BLaER1 treated with 17β-estradiol and CSF1 and Interleukin-3, amounts not matched to agents 10 nM and 100 nM (cell line): ENCODE data around the gene OR6J1.
"Not testable (repeated sequence)": the region's sequence is repeated elsewhere in the genome, so short reads cannot be mapped to it uniquely, and the experiment has no call there.

Experiments
- H3K27ac ChIP-seq, 11 experiments: shearing (Covaris generic); formaldehyde crosslinking; 2 replicates each; pipeline ENCODE4 v1.8.1; 2022
- H3K27me3 ChIP-seq, 11 experiments: shearing (Covaris generic); formaldehyde crosslinking; 2 replicates each; pipeline ENCODE4 v1.8.1; 2022
- H3K36me3 ChIP-seq, 11 experiments: shearing (Covaris generic); formaldehyde crosslinking; 2 replicates each; pipeline ENCODE4 v1.8.1; 2022
- H3K4me1 ChIP-seq, 10 experiments: shearing (Covaris generic); formaldehyde crosslinking; 2 replicates each; pipeline ENCODE4 v1.8.1; 2022
- H3K4me2 ChIP-seq, 11 experiments: shearing (Covaris generic); formaldehyde crosslinking; 2 replicates each; pipeline ENCODE4 v1.8.1; 2022
- H3K4me3 ChIP-seq, 10 experiments: shearing (Covaris generic); formaldehyde crosslinking; 2 replicates each; pipeline ENCODE4 v1.8.1; 2022
- H3K9ac ChIP-seq, 11 experiments: shearing (Covaris generic); formaldehyde crosslinking; 2 replicates each; pipeline ENCODE4 v1.8.1; 2022
- H3K9me3 ChIP-seq, 11 experiments: shearing (Covaris generic); formaldehyde crosslinking; replicated peaks in 1 of 11; 2 replicates each; pipeline ENCODE4 v1.8.1; 2022
- H4K20me1 ChIP-seq, 11 experiments: shearing (Covaris generic); formaldehyde crosslinking; 2 replicates each; pipeline ENCODE4 v1.8.1; 2022
- Cebpa-rat ChIP-seq, 11 experiments: shearing (Covaris generic); IDR thresholded peaks; 2 replicates each; pipeline ENCODE4 v1.8.1; 2022

The OR6J1 gene

DNA sequence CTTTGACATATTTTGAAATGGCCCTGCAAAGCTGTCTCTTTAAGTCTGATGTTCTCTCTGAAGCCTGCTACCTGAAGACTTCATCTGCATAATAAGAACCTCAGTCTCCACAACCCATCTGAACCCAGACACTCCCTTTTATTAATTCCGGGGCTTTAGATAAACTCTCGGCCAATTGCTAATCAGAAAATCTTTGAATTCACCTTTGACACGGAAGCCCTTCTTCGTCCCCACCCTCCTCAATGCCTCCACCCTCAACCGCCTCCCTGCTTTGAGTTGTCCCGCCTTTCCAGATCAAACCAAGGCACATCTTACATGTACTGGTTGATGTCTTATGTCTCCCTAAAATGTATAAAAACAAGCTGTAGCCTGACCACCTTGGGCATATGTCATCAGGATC, 17.6 kb downstream of the OR6J1 start:
- H3K4me2 ChIP-seq: no peak overlapping the region

DNA sequence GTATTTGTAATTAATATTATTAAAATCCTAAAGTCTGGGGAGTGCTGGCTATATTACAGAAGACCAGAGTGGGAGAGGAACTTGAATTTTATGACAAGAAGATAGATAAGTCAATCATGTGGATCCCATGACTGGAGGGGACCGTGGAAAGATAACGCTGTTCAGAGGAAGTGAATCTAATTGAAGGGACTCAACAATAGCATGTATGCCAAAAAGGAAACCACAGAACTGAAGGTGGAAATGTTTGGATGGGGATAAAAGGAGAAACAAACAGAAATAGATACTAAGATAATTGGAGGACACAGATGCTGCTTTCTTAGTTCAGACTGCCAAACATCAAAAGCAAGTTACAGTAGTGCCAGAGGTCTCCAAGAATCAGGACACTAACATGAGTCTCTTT, 21.1 kb downstream of the OR6J1 start:
- Histone ChIP-seq H3K4me3 (no peak overlapping the region), H4K20me1 (no peaks in the 10 kb centered on the region), H3K4me1 (peaks cover 13 to 52% (median 28%) of the 10 kb centered on the region in 10 experiments), H3K4me2 (peak overlapping the region; percentile 64 to 80 (median 72); a peak in 21 of 22 replicates), H3K27me3 (no peaks in the 10 kb centered on the region), H3K9me3 (peaks cover 0 to 11% (median 7%) of the 10 kb centered on the region in 11 experiments; a peak in 10 of 22 replicates), H3K9ac (peak overlapping the region in 2 of 11 experiments; percentile 33 to 48; a peak in 2 of 22 replicates), H3K36me3 (no peaks in the 10 kb centered on the region), H3K27ac (no peak overlapping the region)
- TF ChIP-seq Cebpa-rat (IDR thresholded peaks at IDR 0.05): no peak

More for the DNA sequence above, 17.6 kb downstream of the OR6J1 start:
- no peak overlapping the region for H3K9ac ChIP-seq
- H4K20me1 ChIP-seq: no peaks in the 10 kb centered on the region
- peaks cover 13 to 81% (median 37%) of the 10 kb centered on the region in 10 experiments for H3K4me1 ChIP-seq
- no peak for TF ChIP-seq Cebpa-rat (IDR thresholded peaks at IDR 0.05)
- peaks cover 26 to 35% (median 32%) of the 10 kb centered on the region in 11 experiments for H3K9me3 ChIP-seq
- no peaks in the 10 kb centered on the region for H3K27me3 ChIP-seq
- H3K36me3 ChIP-seq: peaks cover 0 to 6% (median 0%) of the 10 kb centered on the region in 11 experiments; a peak in 3 of 22 replicates
- H3K27ac ChIP-seq: no peak overlapping the region
- no peak overlapping the region for H3K4me3 ChIP-seq

DNA sequence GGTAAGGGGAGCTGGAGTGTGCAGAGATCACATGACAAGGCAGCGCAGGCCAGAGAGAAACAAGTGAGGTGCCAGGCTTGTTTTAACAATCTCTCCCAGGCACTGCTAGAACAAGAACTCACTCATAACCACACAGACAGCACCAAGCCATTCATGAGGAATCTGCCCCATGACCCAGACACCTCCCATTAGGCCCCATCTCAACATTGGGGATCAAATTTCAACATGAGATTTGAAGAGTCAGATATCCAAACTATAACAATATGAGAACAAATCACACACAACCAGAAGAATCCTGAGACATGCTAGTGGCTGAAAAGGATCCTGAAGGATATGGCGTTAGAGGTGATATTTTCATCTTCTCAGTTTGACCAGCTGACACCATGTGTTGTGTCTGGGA, 21.9 kb downstream of the OR6J1 start:
- H3K4me1 ChIP-seq: peaks cover 13 to 44% (median 28%) of the 10 kb centered on the region in 10 experiments
- no peaks in the 10 kb centered on the region for H3K36me3 ChIP-seq
- no peaks in the 10 kb centered on the region for H4K20me1 ChIP-seq
- H3K9ac ChIP-seq: no peak overlapping the region
- peak overlapping the region in 7 of 11 experiments; percentile 8 to 79 (median 24); a peak in 8 of 22 replicates for H3K4me2 ChIP-seq
- H3K27ac ChIP-seq: no peak overlapping the region
- TF ChIP-seq Cebpa-rat (IDR thresholded peaks at IDR 0.05): no peak
- no peaks in the 10 kb centered on the region for H3K27me3 ChIP-seq
- peaks cover 0 to 11% (median 7%) of the 10 kb centered on the region in 11 experiments; a peak in 10 of 22 replicates for H3K9me3 ChIP-seq
- no peak overlapping the region for H3K4me3 ChIP-seq

DNA sequence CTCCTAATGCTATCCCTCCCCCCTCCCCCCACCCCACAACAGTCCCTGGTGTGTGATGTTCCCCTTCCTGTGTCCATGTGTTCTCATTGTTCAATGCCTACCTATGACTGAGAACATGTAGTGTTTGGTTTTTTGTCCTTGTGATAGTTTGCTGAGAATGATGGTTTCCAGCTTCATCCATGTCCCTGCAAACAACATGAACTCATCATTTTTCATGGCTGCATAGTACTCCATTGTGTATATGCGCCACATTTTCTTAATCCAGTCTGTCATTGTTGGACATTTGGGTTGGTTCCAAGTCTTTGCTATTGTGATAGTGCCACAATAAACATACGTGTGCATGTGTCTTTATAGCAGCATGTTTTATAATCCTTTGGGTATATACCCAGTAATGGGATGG, 28.4 kb downstream of the OR6J1 start:
- not testable (repeated sequence) for H3K4me2 ChIP-seq, H3K27me3 ChIP-seq, H3K4me3 ChIP-seq, H3K9me3 ChIP-seq, H3K27ac ChIP-seq, H4K20me1 ChIP-seq, H3K9ac ChIP-seq
- Histone ChIP-seq H3K36me3 (peaks cover 8 to 16% (median 12%) of the 10 kb centered on the region in 11 experiments; a peak in 19 of 22 replicates), H3K4me1 (peaks cover 0 to 19% (median 15%) of the 10 kb centered on the region in 10 experiments; a peak in 12 of 20 replicates)

DNA sequence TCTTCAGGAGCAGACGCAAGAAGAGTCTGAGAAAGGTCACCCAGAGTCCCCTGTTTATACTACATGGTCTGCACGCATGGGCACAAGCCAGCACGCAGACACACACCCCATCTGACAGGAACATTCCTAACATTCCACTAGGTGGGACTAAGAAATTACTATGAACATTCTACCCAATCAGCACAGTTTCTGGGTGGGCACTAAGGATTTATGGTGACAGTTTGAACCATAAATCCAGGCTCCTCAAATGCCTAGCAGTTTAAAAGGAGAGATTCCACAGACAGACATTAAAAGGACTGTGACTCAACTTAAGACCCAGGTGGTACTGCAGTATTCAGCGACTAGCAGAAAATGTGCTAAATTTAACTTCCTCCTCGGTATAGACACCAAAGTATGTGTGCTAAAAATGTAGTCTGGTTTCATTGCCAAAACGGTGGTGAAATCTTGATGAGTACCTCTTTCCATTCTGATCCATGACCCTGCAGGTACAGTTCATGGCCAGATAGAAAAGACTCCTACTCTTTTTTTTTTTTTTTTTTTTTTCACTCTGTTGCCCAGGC, 29.8 kb downstream of the OR6J1 start:
- Histone ChIP-seq H3K9ac (no peak overlapping the region), H3K27me3 (no peaks in the 10 kb centered on the region), H3K36me3 (peaks cover 21 to 30% (median 26%) of the 10 kb centered on the region in 11 experiments; a peak in 20 of 22 replicates), H3K9me3 (peaks cover 0 to 8% (median 0%) of the 10 kb centered on the region in 11 experiments; a peak in 5 of 22 replicates), H4K20me1 (no peaks in the 10 kb centered on the region), H3K4me1 (peaks cover 0 to 19% (median 15%) of the 10 kb centered on the region in 10 experiments; a peak in 12 of 20 replicates), H3K27ac (no peak overlapping the region), H3K4me3 (no peak overlapping the region), H3K4me2 (peak overlapping the region in 8 of 11 experiments; percentile 12 to 59 (median 35); a peak in 13 of 22 replicates)
- TF ChIP-seq Cebpa-rat (IDR thresholded peaks at IDR 0.05): no peak

DNA sequence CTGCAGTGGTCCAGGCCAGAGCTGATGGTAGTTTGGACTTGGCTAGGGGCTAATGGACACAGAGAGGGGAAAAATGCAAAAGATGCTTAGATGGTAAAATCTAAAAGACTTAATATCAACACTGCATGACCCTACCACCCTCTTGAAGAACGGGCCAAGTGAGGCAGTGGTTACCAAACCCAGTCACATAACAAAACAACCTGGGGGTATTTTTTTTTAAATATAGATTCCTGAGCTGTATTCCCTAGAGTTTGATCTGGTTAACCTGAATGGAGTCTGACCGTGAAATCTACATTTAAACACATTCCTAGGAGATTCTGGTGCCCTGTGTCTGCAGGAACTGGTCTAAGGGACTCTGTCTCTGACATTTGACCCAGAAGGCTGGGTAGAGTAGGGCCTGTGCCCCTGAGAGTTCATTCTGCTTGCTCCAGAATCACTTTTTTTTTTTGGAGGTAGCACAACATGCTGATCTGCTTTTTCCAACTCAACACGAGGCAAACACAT, 30.4 kb downstream of the OR6J1 start:
- Histone ChIP-seq H3K9ac (no peak overlapping the region), H3K27me3 (no peaks in the 10 kb centered on the region), H3K4me2 (peak overlapping the region in 8 of 11 experiments; percentile 12 to 59 (median 35); a peak in 14 of 22 replicates), H3K4me3 (no peak overlapping the region), H4K20me1 (no peaks in the 10 kb centered on the region), H3K27ac (no peak overlapping the region), H3K4me1 (peaks cover 0 to 19% (median 15%) of the 10 kb centered on the region in 10 experiments; a peak in 12 of 20 replicates), H3K36me3 (peaks cover 21 to 35% (median 30%) of the 10 kb centered on the region in 11 experiments; a peak in 20 of 22 replicates), H3K9me3 (peaks cover 0 to 8% (median 0%) of the 10 kb centered on the region in 11 experiments; a peak in 5 of 22 replicates)
- TF ChIP-seq Cebpa-rat (IDR thresholded peaks at IDR 0.05): no peak

DNA sequence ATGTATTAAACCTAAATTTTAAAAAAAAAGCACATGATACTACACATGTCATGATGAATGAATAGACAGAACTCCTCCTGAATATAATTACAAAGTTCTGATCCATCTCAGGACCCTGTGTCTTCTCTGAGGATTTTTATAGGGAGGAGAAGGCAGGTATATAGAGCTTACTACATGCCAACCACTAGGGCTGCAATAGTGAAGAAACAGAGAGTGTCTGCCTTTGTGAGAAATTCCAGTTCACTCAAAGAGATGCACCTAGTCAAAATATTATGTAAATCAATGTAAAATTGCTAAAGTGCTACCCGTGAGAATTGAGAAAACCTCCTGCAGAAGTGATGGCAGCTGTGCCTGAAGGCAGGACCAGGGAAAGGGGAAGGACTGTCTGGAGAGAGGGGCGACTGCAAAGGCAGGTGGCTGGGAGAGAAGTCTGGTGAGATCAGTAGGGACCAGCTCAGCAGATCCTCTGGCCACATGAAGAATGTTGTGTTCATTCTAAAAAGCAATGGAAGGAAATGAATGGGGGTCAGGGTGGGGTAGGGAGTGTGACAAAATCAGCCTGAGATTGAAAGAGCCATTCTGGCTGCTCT, 31.0 kb downstream of the OR6J1 start:
- Histone ChIP-seq H3K27ac (no peak overlapping the region), H4K20me1 (no peaks in the 10 kb centered on the region), H3K36me3 (peaks cover 23 to 40% (median 34%) of the 10 kb centered on the region in 11 experiments; a peak in 20 of 22 replicates), H3K4me3 (no peak overlapping the region), H3K4me2 (peak overlapping the region in 8 of 11 experiments; percentile 12 to 59 (median 35); a peak in 11 of 22 replicates), H3K9ac (no peak overlapping the region), H3K9me3 (peaks cover 0 to 8% (median 0%) of the 10 kb centered on the region in 11 experiments; a peak in 5 of 22 replicates), H3K4me1 (peaks cover 0 to 19% (median 15%) of the 10 kb centered on the region in 10 experiments; a peak in 12 of 20 replicates), H3K27me3 (no peaks in the 10 kb centered on the region)
- TF ChIP-seq Cebpa-rat (IDR thresholded peaks at IDR 0.05): no peak

DNA sequence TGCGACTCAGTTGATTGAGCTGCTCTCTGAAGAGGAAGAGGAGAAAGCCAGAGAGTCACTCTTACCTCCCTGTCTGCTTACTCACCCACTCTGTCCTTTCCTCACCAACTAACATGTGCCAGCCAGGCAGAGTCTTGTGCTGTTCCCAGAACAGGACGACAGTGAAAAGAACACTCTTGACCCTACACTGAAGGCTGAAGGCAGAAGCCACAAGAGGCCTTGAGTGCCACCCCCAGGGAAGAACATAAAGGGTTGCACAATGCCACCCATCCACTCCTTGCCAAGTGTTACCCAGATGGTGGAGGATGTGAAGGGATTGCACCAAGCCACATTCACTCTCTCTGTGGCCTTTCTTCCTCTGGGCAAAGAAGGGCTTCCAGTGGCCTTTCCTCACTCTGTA, 33.2 kb downstream of the OR6J1 start:
- peaks cover 0 to 4% (median 0%) of the 10 kb centered on the region in 11 experiments; a peak in 3 of 22 replicates for H3K9me3 ChIP-seq
- 0 out of 22 replicates have a peak, but pooled peaks of 1 of the 11 experiments have one; percentile 7 for TF ChIP-seq Cebpa-rat (IDR thresholded peaks at IDR 0.05)
- H3K9ac ChIP-seq: no peak overlapping the region
- no peaks in the 10 kb centered on the region for H4K20me1 ChIP-seq
- no peak overlapping the region for H3K27ac ChIP-seq
- H3K27me3 ChIP-seq: no peaks in the 10 kb centered on the region
- peaks cover 37 to 63% (median 56%) of the 10 kb centered on the region in 11 experiments; a peak in 21 of 22 replicates for H3K36me3 ChIP-seq
- H3K4me1 ChIP-seq: peaks cover 0 to 19% (median 15%) of the 10 kb centered on the region in 10 experiments; a peak in 12 of 20 replicates
- no peak overlapping the region for H3K4me3 ChIP-seq
- H3K4me2 ChIP-seq: no peak overlapping the region

DNA sequence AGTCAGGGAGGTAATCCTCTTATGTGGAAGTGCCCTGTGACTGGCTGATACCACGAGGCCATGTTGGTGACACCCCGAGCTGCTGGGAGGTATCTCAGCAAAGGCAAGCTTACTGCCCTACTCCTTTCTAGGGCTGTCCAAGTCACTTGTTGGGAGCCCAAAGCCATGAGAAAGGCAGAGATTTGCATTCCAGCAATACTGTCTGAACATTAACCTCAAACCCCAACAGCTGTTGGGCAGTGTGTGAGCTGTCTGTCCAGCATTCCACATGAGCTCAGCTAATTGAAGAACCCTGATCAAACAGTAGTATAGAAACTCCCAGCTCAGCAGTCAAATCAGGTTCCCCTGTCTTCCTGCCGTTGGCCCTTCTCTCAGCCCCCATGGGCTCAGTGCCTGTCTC, 36.9 kb downstream of the OR6J1 start:
- no peaks in the 10 kb centered on the region for H4K20me1 ChIP-seq
- H3K27me3 ChIP-seq: no peaks in the 10 kb centered on the region
- no peak overlapping the region for H3K27ac ChIP-seq
- no peak overlapping the region for H3K4me2 ChIP-seq
- H3K9ac ChIP-seq: no peak overlapping the region
- no peak for TF ChIP-seq Cebpa-rat (IDR thresholded peaks at IDR 0.05)
- peaks cover 0 to 9% (median 0%) of the 10 kb centered on the region in 11 experiments; a peak in 2 of 22 replicates for H3K9me3 ChIP-seq
- no peaks in the 10 kb centered on the region for H3K4me1 ChIP-seq
- H3K4me3 ChIP-seq: no peak overlapping the region
- peaks cover 62 to 98% (median 88%) of the 10 kb centered on the region in 11 experiments for H3K36me3 ChIP-seq
